Brain microvascular endothelial cell (primary cell): ENCODE measurements around the gene HSFX1.
"Not testable (repeated sequence)": the region's sequence is repeated elsewhere in the genome, so short reads cannot be mapped to it uniquely, and the experiment has no call there.

Experiments used
- DNase-seq: peaks from one replicate; pipeline ENCODE4 v3.0.0-alpha.2; 2020
- H3K27ac ChIP-seq: fragments of 250-450 bp; sonication (Bioruptor Pico); 2 replicates; pipeline ENCODE4 v1.5.1; 2020; ENCODE audit warnings: mild to moderate bottlenecking, moderate library complexity
- H3K27me3 ChIP-seq: fragments of 250-450 bp; sonication (Bioruptor Pico); replicated peaks from 2 replicates; pipeline ENCODE4 v1.5.1; 2020; ENCODE audit warnings: mild to moderate bottlenecking
- H3K36me3 ChIP-seq: fragments of 250-450 bp; sonication (Bioruptor Pico); replicated peaks from 2 replicates; pipeline ENCODE4 v1.5.1; 2020; ENCODE audit warnings: mild to moderate bottlenecking
- H3K4me3 ChIP-seq: 2 replicates; pipeline ENCODE4 v1.5.1; 2011; ENCODE audit warnings: low read depth, mild to moderate bottlenecking, control low read depth, low read length, moderate library complexity
- in situ Hi-C: cut with HindIII; loops from 2 replicates; pipeline ENCODE4 v1.10.0; 2017; ENCODE audit warnings: low sequenced_read_pairs, low pct_ligation_motif_present
- TF ChIP-seq, protein P1 (sequence below): IDR thresholded peaks from 2 replicates; pipeline ENCODE4 v1.5.1; 2011; ENCODE audit warnings: low read depth, mild to moderate bottlenecking, moderate library complexity, low read length, control low read depth, inconsistent platforms; ENCODE audit errors: missing control alignments

The HSFX1 gene, protein sequence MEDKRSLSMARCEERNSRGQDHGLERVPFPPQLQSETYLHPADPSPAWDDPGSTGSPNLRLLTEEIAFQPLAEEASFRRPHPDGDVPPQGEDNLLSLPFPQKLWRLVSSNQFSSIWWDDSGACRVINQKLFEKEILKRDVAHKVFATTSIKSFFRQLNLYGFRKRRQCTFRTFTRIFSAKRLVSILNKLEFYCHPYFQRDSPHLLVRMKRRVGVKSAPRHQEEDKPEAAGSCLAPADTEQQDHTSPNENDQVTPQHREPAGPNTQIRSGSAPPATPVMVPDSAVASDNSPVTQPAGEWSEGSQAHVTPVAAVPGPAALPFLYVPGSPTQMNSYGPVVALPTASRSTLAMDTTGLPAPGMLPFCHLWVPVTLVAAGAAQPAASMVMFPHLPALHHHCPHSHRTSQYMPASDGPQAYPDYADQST

DNA sequence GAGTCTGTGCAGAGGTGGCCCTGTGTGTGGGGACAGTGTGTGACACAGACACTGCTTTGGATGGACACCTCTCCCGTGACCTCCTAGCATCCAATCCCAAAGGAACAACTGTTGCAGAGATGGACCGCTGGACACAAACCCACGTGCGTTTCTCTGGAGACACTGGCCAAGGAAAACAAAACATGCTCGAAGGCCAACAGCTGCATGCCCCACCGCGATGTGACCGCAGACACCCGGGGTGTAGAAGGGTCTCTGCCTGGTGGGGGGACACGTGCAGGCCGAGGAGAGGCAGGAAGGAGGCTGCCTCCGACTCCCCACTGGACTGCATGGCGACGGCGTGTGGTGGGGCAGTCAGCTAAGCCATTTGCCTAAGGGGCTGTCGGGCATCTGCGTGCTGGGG is at the start of gene HSFX1:
Gene HSFX1, plus strand, starts transcription at position 301 of the 400 bp plus-strand sequence. CDS start 614 bp downstream, outside the sequence.
- not testable (repeated sequence) for DNase-seq

DNA sequence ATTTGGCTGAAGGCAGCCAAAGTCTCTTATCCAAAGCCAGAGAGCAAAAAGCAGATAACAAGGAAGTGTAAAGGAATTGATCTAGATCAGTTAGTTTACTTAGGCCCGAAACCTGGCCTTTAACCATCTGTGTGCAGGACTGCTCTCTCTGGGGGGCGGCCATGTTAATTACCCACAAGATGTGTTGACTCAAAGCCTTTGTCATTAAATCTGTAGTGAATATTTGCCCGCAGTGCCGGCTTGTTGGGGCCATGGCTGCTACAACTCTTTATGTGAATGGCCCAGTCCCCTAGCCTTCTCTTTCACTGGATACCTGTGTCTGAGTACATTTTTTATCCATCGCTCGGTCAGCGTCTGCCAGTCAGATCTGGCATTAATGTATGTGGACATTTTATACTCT is 46.6 kb upstream of the HSFX1 start:
- in situ Hi-C loops, H3K27me3 ChIP-seq, H3K36me3 ChIP-seq, DNase-seq, H3K4me3 ChIP-seq, H3K27ac ChIP-seq: not testable (repeated sequence)

More for the DNA sequence above, at the start of gene HSFX1:
- H3K27ac ChIP-seq, H3K27me3 ChIP-seq, H3K4me3 ChIP-seq, in situ Hi-C loops, H3K36me3 ChIP-seq: not testable (repeated sequence)

DNA sequence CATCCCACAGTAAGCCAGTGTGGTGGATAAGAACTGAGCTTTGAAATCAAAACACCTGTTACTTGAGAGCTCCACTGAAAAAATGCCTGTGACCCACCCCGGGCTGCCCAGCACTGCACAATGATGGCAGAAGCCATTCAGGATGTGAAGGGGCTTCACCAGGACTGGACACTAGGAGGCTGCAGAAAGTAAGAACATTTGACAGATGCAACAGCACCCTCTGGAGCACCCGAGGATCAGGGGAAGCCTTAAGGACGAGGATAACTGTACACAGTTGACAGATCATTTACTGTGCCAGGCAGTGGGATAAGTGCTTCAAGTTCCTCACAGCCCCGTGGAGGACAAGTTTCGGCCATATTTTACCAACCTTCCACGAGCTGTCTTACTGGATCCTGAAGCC is 31.6 kb upstream of the HSFX1 start:
- H3K27ac ChIP-seq, H3K27me3 ChIP-seq, H3K36me3 ChIP-seq, DNase-seq, in situ Hi-C loops, H3K4me3 ChIP-seq: not testable (repeated sequence)

DNA sequence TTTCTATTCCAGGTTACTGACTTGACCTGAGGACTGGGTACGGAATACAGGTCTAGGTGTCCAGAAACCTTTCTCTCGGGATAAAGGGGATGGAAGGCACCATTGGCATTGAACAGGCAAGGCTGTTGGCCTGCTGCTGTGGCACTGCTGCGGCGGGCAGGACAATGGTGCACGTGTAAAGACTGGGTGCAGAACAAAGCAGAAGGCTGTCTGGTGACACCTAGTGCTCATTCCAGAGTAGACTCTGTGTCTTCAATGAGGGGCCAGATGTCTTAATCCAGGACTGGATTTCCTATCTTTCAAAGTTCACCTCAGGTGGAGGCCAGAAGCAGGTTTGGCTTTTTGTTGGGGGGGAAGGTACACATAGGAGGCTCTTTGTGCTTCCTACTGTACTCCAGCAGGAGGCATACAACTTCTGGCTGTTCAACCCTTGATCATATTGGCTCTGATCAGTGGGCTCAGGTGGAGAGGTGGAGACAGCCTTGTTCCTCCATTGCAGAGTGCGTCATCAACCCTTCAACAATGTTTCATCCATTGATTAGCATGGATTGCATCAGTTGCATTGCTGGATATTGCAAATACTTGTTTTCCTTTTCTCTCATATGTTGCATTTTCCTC is 27.4 kb upstream of the HSFX1 start:
- H3K27me3 ChIP-seq, H3K4me3 ChIP-seq, H3K27ac ChIP-seq, in situ Hi-C loops, DNase-seq, H3K36me3 ChIP-seq: not testable (repeated sequence)

DNA sequence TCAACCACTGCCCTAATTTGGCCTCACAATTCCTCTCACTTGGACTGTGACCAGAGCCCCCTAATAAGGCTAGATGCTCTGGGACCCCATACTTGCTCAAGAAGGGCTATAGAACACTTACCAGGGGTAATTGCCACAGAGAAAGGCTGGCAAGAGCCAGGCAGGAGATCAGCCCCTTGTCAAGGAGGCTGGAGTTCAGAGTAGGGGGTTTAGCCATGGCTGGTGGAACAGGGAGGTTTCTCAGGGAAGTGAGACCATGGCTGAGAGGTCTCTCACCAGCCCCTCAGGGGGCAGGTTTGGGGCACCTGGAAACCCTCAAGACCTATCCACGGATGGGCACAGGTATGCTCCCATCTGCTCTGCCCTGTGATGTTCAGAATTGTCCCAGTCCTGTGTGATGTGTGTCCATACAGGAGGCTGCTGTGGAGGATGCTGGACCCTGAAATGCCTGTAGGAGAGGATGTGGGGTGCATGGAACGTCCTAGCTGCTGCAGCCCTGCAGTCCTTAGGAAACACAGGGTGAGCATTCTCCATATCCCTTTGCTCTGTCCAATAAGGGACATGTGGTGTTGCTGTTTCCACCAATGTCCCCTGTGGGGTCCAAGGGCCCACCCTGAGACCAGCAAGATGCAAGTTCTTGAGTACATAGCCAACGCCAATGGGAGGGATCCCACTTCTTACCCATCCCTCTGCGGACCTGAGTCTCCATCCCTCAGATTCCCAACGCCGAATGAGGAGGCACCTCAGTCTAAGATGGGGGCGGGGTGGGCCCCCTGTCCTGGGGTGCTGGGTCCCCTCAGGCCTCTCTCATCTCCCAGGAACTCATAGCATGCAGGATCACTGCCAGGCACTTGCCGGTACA is 16.4 kb upstream of the HSFX1 start:
- in situ Hi-C loops = no loop called here
- Histone ChIP-seq H3K36me3 (no peaks in the 10 kb centered on the region), H3K27me3 (no peaks in the 10 kb centered on the region), H3K4me3 (no peak overlapping the region), H3K27ac (no peak overlapping the region)
- TF ChIP-seq, protein P1, sequence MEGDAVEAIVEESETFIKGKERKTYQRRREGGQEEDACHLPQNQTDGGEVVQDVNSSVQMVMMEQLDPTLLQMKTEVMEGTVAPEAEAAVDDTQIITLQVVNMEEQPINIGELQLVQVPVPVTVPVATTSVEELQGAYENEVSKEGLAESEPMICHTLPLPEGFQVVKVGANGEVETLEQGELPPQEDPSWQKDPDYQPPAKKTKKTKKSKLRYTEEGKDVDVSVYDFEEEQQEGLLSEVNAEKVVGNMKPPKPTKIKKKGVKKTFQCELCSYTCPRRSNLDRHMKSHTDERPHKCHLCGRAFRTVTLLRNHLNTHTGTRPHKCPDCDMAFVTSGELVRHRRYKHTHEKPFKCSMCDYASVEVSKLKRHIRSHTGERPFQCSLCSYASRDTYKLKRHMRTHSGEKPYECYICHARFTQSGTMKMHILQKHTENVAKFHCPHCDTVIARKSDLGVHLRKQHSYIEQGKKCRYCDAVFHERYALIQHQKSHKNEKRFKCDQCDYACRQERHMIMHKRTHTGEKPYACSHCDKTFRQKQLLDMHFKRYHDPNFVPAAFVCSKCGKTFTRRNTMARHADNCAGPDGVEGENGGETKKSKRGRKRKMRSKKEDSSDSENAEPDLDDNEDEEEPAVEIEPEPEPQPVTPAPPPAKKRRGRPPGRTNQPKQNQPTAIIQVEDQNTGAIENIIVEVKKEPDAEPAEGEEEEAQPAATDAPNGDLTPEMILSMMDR = no peak
- no peak for DNase-seq

DNA sequence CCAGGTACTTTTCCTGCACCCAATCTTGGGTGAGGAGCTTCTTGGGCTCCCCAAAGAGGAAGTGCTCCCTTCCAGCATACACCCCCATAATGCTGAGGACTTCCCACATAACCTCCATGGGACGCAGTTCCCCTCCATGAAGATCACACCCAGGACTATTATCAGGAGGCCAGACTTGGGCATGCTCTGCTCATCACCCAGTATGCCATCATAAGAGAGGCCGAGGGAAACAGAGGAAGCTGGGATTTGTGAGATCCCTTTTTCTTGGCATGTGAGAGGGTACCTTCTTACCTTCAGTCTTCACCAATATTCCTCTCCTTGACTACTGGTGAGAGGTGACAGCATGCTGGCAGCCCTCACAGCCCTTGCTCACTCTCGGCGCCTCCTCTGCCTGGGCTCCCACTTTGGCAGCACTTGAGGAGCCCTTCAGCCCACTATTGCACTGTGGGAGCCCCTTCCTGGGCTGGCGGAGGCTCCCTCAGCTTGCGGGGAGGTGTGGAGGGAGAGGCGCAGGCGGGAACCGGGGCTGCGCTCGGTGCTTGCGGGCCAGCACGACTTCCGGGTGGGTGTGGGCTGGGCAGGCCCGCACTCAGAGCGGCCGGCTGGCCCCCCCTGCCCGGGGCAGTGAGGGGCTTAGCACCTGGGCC is 15.7 kb upstream of the HSFX1 start:
- DNase-seq = no peak

DNA sequence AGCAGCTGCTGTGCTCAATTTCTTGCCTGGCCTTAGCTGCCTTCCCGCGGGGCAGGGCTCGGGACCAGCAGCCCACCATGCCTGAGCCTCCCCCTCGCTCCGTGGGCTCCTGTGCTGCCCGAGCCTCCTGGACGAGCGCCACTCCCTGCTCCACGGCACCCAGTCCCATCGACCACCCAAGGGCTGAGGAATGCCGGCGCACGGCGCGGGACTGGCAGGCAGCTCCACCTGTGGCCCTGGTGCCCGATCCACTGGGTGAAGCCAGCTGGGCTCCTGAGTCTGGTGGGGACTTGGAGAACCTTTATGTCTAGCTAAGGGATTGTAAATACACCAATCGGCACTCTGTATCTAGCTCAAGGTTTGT is 15.2 kb upstream of the HSFX1 start:
- H3K27ac ChIP-seq, H3K27me3 ChIP-seq, in situ Hi-C loops, H3K4me3 ChIP-seq, H3K36me3 ChIP-seq, DNase-seq: not testable (repeated sequence)

More for the DNA sequence above, 15.7 kb upstream of the HSFX1 start:
- no peaks in the 10 kb centered on the region for H3K27me3 ChIP-seq
- TF ChIP-seq, protein P1 = no peak
- H3K36me3 ChIP-seq = no peaks in the 10 kb centered on the region
- H3K27ac ChIP-seq = no peak overlapping the region
- H3K4me3 ChIP-seq = no peak overlapping the region
- in situ Hi-C loops = no loop called here

DNA sequence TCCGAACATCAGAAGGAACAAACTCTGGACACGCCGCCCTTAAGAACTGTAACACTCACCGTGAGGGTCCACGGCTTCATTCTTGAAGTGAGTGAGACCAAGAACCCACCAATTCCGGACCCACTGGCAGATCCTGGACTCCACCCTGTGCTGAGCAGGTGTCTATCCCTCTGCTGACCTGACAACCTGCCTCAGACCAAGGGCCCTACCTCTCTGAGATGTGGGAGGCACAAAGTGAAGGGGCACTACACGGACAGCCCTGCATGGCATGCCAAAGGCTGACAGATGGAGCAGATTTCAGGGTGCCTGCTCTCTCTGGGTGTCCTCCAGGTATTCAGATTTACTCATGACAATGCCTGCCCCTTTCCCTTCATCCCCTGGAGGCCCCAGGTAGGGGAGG is 14.0 kb upstream of the HSFX1 start:
- no peaks in the 10 kb centered on the region for H3K36me3 ChIP-seq
- in situ Hi-C loops = no loop called here
- no peak overlapping the region for H3K27ac ChIP-seq
- no peaks in the 10 kb centered on the region for H3K27me3 ChIP-seq
- H3K4me3 ChIP-seq = no peak overlapping the region
- TF ChIP-seq, protein P1 = no peak
- no peak for DNase-seq
